ENCODE measurements around the gene DCTN5. TPM values are rescaled to one million over a fixed set of nuclear protein-coding genes. Genes with fewer than 3 reads are reported as not detected.
A peak's percentile ranks its signal among the peaks of the same experiment; 100 is the strongest.

DCTN5 gene
- total RNA-seq, 5 donors from 2014 or later (not counting 1 experiment from before 2014, with no cell fraction given): 49.8 to 68.7 (median 59.9) TPM

DNA sequence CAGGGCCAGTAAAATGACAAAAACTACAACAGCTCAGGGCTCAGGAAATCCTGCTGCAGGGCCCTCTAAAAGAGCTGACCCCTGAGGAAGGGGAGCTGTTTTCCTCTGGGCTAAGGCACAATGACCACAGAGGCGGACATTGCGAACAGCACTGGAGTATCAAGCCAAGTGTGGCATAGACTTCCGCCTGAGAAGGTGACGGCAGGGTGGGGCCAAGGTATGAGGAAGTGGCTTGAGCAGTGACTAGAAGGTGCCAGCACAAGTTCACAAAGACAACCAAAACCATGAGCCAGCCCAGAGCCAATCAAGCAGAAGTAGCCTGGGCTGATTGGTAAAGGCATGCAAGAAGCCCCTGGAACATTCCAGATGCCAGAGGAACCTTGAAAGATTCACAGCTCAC lies 57.8 kb downstream of the DCTN5 start:
- Histone ChIP-seq H3K4me1 (ENCODE audit: control insufficient read depth in 1 of 2, extremely low read depth in 1 of 2, insufficient read depth in 2 of 2, low read length in 2 of 2) (peaks cover 0 to 18% of the 10 kb centered on the region in 2 experiments), H3K36me3 (ENCODE audit: control insufficient read depth in 2 of 2, extremely low read depth in 1 of 2, insufficient read depth in 1 of 2, low read length in 1 of 2) (no peaks in the 10 kb centered on the region), H3K27me3 (replicated peaks in 1 of 2; ENCODE audit: control insufficient read depth in 2 of 2, extremely low read depth in 1 of 2, insufficient read depth in 2 of 2, low read length in 1 of 2) (peaks cover 0 to 12% of the 10 kb centered on the region in 2 experiments), H3K9me3 (no peaks in the 10 kb centered on the region), H3K27ac (ENCODE audit: low read length) (no peak overlapping the region), H3K4me3 (ENCODE audit: control insufficient read depth in 1 of 2, extremely low read depth in 1 of 2, low read length in 1 of 2) (no peak overlapping the region)
- Mint-ChIP-seq H3K27ac (peak overlapping the region in 1 of 2 donors; percentile 37), H3K4me1 (peaks cover 8 to 16% (median 11%) of the 10 kb centered on the region in 3 donors), H3K4me3 (no peak overlapping the region), H3K36me3 (no peaks in the 10 kb centered on the region), H3K9me3 (peaks cover 6 to 7% (median 6%) of the 10 kb centered on the region in 3 donors), H3K27me3 (peaks cover 5 to 12% of the 10 kb centered on the region in 2 donors)
- CTCF ChIA-PET: interaction anchor here in 1 of 2 donors (0.6 kb wide), 1 partner anchor 1302 kb away, joined by 5 read pairs; no protein-coding TSS in a partner anchor
- WGBS (ENCODE audit: insufficient coverage): 50% methylated on average over 2 of the region's 4 CpGs
- DNase-seq: peak in 5 of 35 experiments; percentile 6 to 26 (median 7)
- POLR2A ChIA-PET: no interaction called here
- peak in 2 of 4 experiments; percentile 49 to 81 for ATAC-seq (replicated peaks in 1 of 4)

DNA sequence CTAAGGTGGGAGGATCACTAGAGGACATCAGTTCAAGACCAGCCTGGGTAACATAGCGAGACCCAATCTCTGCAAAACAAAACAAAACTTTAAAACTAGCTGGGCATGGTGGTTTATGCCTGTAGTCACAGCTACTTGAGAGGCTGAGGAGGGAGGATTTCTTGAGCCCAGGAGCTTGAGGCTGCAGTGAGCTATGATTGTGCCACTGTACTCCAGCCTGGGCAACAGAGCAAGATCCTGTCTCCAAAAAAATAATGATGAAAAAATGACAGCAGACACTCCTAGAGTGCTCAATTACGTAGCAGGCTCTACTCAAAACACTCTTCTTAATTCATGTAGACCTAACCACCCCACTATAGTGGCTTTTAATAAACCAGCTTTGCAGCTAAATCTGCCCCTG lies 58.8 kb downstream of the DCTN5 start:
- Histone ChIP-seq H3K9me3 (no peaks in the 10 kb centered on the region), H3K4me3 (ENCODE audit: control insufficient read depth in 1 of 2, extremely low read depth in 1 of 2, low read length in 1 of 2) (no peak overlapping the region), H3K27me3 (replicated peaks in 1 of 2; ENCODE audit: control insufficient read depth in 2 of 2, extremely low read depth in 1 of 2, insufficient read depth in 2 of 2, low read length in 1 of 2) (peaks cover 0 to 13% of the 10 kb centered on the region in 2 experiments), H3K4me1 (ENCODE audit: control insufficient read depth in 1 of 2, extremely low read depth in 1 of 2, insufficient read depth in 2 of 2, low read length in 2 of 2) (peaks cover 0 to 13% of the 10 kb centered on the region in 2 experiments), H3K36me3 (ENCODE audit: control insufficient read depth in 2 of 2, extremely low read depth in 1 of 2, insufficient read depth in 1 of 2, low read length in 1 of 2) (no peaks in the 10 kb centered on the region), H3K27ac (ENCODE audit: low read length) (no peak overlapping the region)
- ChIA-PET CTCF (no interaction called here), POLR2A (no interaction called here)
- DNase-seq (no peak), ATAC-seq (replicated peaks in 1 of 4) (no peak)
- Mint-ChIP-seq H3K4me1 (peaks cover under 1 to 13% (median 6%) of the 10 kb centered on the region in 3 donors), H3K9me3 (peaks cover 6 to 7% (median 6%) of the 10 kb centered on the region in 3 donors), H3K27ac (no peak overlapping the region), H3K4me3 (no peak overlapping the region), H3K36me3 (no peaks in the 10 kb centered on the region), H3K27me3 (peaks cover 8% of the 10 kb centered on the region in 2 donors)
- 83% methylated on average over 1 of the region's 2 CpGs for WGBS (ENCODE audit: insufficient coverage)

DNA sequence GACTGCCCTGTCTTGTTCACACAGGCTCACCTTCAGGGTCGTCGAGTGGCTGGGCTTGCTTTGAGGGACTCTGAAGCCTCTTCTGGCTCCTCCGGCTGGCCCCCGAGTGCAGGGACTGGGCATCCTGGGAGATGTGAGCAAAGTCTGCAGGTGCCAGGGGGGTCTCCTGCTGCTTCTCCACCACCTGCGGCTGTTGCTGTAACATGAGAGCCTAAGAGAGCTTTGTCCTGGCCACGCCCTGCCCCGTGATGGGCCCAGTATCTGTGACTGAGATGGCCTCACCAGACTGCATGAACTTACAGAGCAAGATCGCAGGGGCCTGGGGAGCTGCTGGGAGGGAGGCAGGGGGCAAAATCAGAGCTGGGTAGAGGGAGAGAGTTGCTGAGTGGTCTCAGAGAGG lies 59.2 kb downstream of the DCTN5 start:
- H3K9me3 ChIP-seq: no peaks in the 10 kb centered on the region
- WGBS (ENCODE audit: insufficient coverage): 77% methylated on average over 7 of the region's 8 CpGs
- ChIA-PET CTCF (no interaction called here), POLR2A (no interaction called here)
- H3K4me3 Mint-ChIP-seq: no peak overlapping the region
- DNase-seq (no peak), ATAC-seq (replicated peaks in 1 of 4) (no peak)
- no peak overlapping the region for H3K27ac Mint-ChIP-seq
- peaks cover 11 to 12% of the 10 kb centered on the region in 2 donors for H3K27me3 Mint-ChIP-seq
- H3K36me3 ChIP-seq (ENCODE audit: control insufficient read depth in 2 of 2, extremely low read depth in 1 of 2, insufficient read depth in 1 of 2, low read length in 1 of 2): no peaks in the 10 kb centered on the region
- peaks cover 0 to 13% of the 10 kb centered on the region in 2 experiments for H3K4me1 ChIP-seq (ENCODE audit: control insufficient read depth in 1 of 2, extremely low read depth in 1 of 2, insufficient read depth in 2 of 2, low read length in 2 of 2)
- H3K4me3 ChIP-seq (ENCODE audit: control insufficient read depth in 1 of 2, extremely low read depth in 1 of 2, low read length in 1 of 2): no peak overlapping the region
- no peak overlapping the region for H3K27ac ChIP-seq (ENCODE audit: low read length)
- H3K9me3 Mint-ChIP-seq: peaks cover 6 to 7% (median 6%) of the 10 kb centered on the region in 3 donors
- H3K27me3 ChIP-seq (replicated peaks in 1 of 2; ENCODE audit: control insufficient read depth in 2 of 2, extremely low read depth in 1 of 2, insufficient read depth in 2 of 2, low read length in 1 of 2): peaks cover 0 to 16% of the 10 kb centered on the region in 2 experiments
- no peaks in the 10 kb centered on the region for H3K36me3 Mint-ChIP-seq
- peaks cover 0 to 13% (median 6%) of the 10 kb centered on the region in 3 donors for H3K4me1 Mint-ChIP-seq

DNA sequence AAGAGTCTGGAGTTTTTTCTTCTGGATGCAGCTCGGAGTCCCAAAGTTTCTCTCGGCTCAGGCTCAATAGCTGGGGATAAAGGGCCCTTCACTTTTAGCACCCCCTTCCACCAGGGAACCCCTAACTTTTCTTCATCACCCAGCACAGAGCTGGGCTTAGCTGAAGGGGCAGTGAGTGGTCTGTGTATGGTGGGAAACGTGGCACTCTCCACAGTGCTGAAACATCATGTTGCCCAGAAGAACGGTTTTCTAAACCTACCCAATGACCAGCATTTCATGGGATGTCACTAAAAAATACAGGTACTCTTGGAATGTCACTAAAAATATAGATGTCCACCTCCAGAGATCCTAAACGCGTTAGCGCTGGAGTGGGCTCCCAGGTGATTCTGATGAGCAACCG lies 59.8 kb downstream of the DCTN5 start:
- ChIA-PET POLR2A (no interaction called here), CTCF (no interaction called here)
- peaks cover 16 to 17% of the 10 kb centered on the region in 2 donors for H3K27me3 Mint-ChIP-seq
- no peaks in the 10 kb centered on the region for H3K36me3 Mint-ChIP-seq
- peaks cover 6 to 7% (median 6%) of the 10 kb centered on the region in 3 donors for H3K9me3 Mint-ChIP-seq
- no peak for ATAC-seq (replicated peaks in 1 of 4)
- H3K4me3 ChIP-seq (ENCODE audit: control insufficient read depth in 1 of 2, extremely low read depth in 1 of 2, low read length in 1 of 2): no peak overlapping the region
- WGBS (ENCODE audit: insufficient coverage): 75% methylated on average over 4 of the region's 8 CpGs
- H3K4me1 ChIP-seq (ENCODE audit: control insufficient read depth in 1 of 2, extremely low read depth in 1 of 2, insufficient read depth in 2 of 2, low read length in 2 of 2): peaks cover 0 to 13% of the 10 kb centered on the region in 2 experiments
- no peak overlapping the region for H3K4me3 Mint-ChIP-seq
- no peak overlapping the region for H3K27ac ChIP-seq (ENCODE audit: low read length)
- H3K9me3 ChIP-seq: no peaks in the 10 kb centered on the region
- no peak overlapping the region for H3K27ac Mint-ChIP-seq
- H3K36me3 ChIP-seq (ENCODE audit: control insufficient read depth in 2 of 2, extremely low read depth in 1 of 2, insufficient read depth in 1 of 2, low read length in 1 of 2): no peaks in the 10 kb centered on the region
- peaks cover 0 to 13% (median 6%) of the 10 kb centered on the region in 3 donors for H3K4me1 Mint-ChIP-seq
- DNase-seq: no peak
- H3K27me3 ChIP-seq (replicated peaks in 1 of 2; ENCODE audit: control insufficient read depth in 2 of 2, extremely low read depth in 1 of 2, insufficient read depth in 2 of 2, low read length in 1 of 2): peaks cover 0 to 21% of the 10 kb centered on the region in 2 experiments

DNA sequence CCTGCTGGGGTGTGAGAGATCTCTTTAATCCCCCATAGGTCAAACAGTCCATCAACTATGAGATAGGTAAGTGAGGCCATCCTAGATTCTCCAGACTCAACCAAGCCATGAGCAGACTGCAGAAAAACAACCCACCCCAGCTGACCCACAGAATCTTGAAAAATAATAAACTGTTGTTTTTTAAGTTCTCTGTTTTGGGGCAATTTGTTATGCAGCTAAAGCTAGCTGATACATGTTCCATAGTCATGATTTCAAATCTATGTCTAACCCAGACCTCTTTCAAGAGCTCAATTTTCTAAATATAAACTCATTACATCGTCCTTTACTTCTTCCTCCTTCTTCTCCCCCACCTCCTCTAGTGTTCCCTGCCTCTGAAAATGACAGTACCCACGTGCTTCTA lies 61.7 kb downstream of the DCTN5 start:
- ATAC-seq (replicated peaks in 1 of 4) (no peak), DNase-seq (no peak)
- Histone ChIP-seq H3K36me3 (ENCODE audit: control insufficient read depth in 2 of 2, extremely low read depth in 1 of 2, insufficient read depth in 1 of 2, low read length in 1 of 2) (no peaks in the 10 kb centered on the region), H3K27me3 (replicated peaks in 1 of 2; ENCODE audit: control insufficient read depth in 2 of 2, extremely low read depth in 1 of 2, insufficient read depth in 2 of 2, low read length in 1 of 2) (peaks cover 2 to 31% of the 10 kb centered on the region in 2 experiments), H3K4me3 (ENCODE audit: control insufficient read depth in 1 of 2, extremely low read depth in 1 of 2, low read length in 1 of 2) (no peak overlapping the region), H3K9me3 (no peaks in the 10 kb centered on the region), H3K4me1 (ENCODE audit: control insufficient read depth in 1 of 2, extremely low read depth in 1 of 2, insufficient read depth in 2 of 2, low read length in 2 of 2) (peaks cover 0 to 13% of the 10 kb centered on the region in 2 experiments), H3K27ac (ENCODE audit: low read length) (no peak overlapping the region)
- peaks cover 0 to 13% (median 6%) of the 10 kb centered on the region in 3 donors for H3K4me1 Mint-ChIP-seq
- peaks cover 18 to 21% of the 10 kb centered on the region in 2 donors for H3K27me3 Mint-ChIP-seq
- peaks cover 6 to 7% (median 6%) of the 10 kb centered on the region in 3 donors for H3K9me3 Mint-ChIP-seq
- CTCF ChIA-PET: no interaction called here
- POLR2A ChIA-PET: no interaction called here
- 50% methylated on average over 2 of the region's 2 CpGs for WGBS (ENCODE audit: insufficient coverage)
- no peaks in the 10 kb centered on the region for H3K36me3 Mint-ChIP-seq
- H3K4me3 Mint-ChIP-seq: no peak overlapping the region
- H3K27ac Mint-ChIP-seq: no peak overlapping the region

DNA sequence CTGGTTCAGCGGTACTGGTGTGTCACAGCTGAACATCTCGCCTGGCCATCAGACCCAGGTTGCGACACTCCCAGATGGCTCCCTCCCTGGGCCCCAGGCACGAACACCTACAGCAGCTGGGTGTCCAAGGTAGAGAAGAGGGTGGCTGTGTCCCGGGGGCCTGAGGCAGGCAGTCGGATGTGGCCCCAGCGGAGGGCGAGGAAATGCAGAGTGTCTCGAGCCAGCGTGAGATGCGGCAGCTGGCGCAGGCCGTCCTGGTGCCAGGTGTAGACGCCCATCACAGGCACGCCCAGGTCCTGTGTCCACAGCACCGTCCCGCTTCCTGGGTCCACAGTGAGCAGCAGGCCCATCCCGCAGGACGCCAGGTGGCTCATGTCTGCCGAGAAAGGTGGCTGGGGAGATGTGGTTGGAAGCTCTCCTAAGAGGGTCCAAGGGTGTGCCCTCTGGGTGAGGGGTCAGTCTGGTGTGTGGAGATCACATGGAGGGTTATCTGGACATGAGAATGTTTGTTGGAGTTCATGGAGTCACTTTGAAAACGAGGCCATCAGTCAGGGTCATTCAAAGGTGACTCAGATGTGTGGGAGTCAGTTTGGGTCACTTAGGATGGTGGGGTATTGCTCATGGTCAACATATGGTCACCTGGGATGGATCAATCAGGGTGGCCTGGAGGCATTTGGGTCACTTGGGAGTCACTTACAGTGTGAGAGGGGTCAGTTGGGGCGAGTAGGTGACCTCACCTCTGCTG lies 63.7 kb downstream of the DCTN5 start:
- WGBS (ENCODE audit: insufficient coverage): 84% methylated on average over 17 of the region's 22 CpGs
- H3K9me3 ChIP-seq: no peaks in the 10 kb centered on the region
- ChIA-PET POLR2A (no interaction called here), CTCF (no interaction called here)
- H3K4me3 ChIP-seq (ENCODE audit: control insufficient read depth in 1 of 2, extremely low read depth in 1 of 2, low read length in 1 of 2): no peak overlapping the region
- H3K27ac ChIP-seq (ENCODE audit: low read length): no peak overlapping the region
- H3K4me1 ChIP-seq (ENCODE audit: control insufficient read depth in 1 of 2, extremely low read depth in 1 of 2, insufficient read depth in 2 of 2, low read length in 2 of 2): no peaks in the 10 kb centered on the region
- no peaks in the 10 kb centered on the region for H3K36me3 ChIP-seq (ENCODE audit: control insufficient read depth in 2 of 2, extremely low read depth in 1 of 2, insufficient read depth in 1 of 2, low read length in 1 of 2)
- H3K27me3 Mint-ChIP-seq: peaks cover 24 to 31% of the 10 kb centered on the region in 2 donors
- peaks cover 6 to 18% (median 9%) of the 10 kb centered on the region in 3 donors for H3K9me3 Mint-ChIP-seq
- H3K27me3 ChIP-seq (replicated peaks in 1 of 2; ENCODE audit: control insufficient read depth in 2 of 2, extremely low read depth in 1 of 2, insufficient read depth in 2 of 2, low read length in 1 of 2): peaks cover 2 to 34% of the 10 kb centered on the region in 2 experiments
- ATAC-seq (replicated peaks in 1 of 4) (no peak), DNase-seq (no peak)
- no peaks in the 10 kb centered on the region for H3K4me1 Mint-ChIP-seq
- no peaks in the 10 kb centered on the region for H3K36me3 Mint-ChIP-seq
- H3K4me3 Mint-ChIP-seq: no peak overlapping the region
- H3K27ac Mint-ChIP-seq: no peak overlapping the region

All from T-cell (primary cell).